ENCODE results near the gene GJD2.

GJD2 gene

GRCh38 chr15:34796847-34797435 is 42.1 kb upstream of the GJD2 start:
- no peak for DNase-seq (ENCODE audit: low read depth)
- TF ChIP-seq CTCF (conservative IDR thresholded peaks at IDR 0.05; ENCODE audit: control insufficient read depth, insufficient read depth, low read depth, low read length), result no peak
- H3K4me3 ChIP-seq (ENCODE audit: control insufficient read depth, low read depth, low read length), result no peak overlapping the region

GRCh38 chr15:34795267-34796081 is 40.7 kb upstream of the GJD2 start, which contains the start of gene ACTC1:
TSS of gene ACTC1 (minus strand) at chr15:34795549. CDS start at chr15:34794808, 741 bp downstream.
- DNase-seq (ENCODE audit: low read depth), result peak; percentile 30
- H3K4me3 ChIP-seq (ENCODE audit: control insufficient read depth, low read depth, low read length), result no peak within 1 kb of the TSS
- no peak for TF ChIP-seq CTCF (conservative IDR thresholded peaks at IDR 0.05; ENCODE audit: control insufficient read depth, insufficient read depth, low read depth, low read length)

- no peak for TF ChIP-seq CTCF (conservative IDR thresholded peaks at IDR 0.05; ENCODE audit: control insufficient read depth, insufficient read depth, low read depth, low read length)
Observed at GRCh38 chr15:34794590-34795206, 39.9 kb upstream of the GJD2 start.

GRCh38 chr15:34793901-34794300 is 39.1 kb upstream of the GJD2 start:
- H3K4me3 ChIP-seq (ENCODE audit: control insufficient read depth, low read depth, low read length), result no peak overlapping the region
- DNase-seq (ENCODE audit: low read depth), result no peak
- TF ChIP-seq CTCF (conservative IDR thresholded peaks at IDR 0.05; ENCODE audit: control insufficient read depth, insufficient read depth, low read depth, low read length), result no peak

More at GRCh38 chr15:34794590-34795206, 39.9 kb upstream of the GJD2 start:
- DNase-seq (ENCODE audit: low read depth), result no peak
- no peak overlapping the region for H3K4me3 ChIP-seq (ENCODE audit: control insufficient read depth, low read depth, low read length)

GRCh38 chr15:34793071-34793470 is 38.3 kb upstream of the GJD2 start:
- TF ChIP-seq CTCF (conservative IDR thresholded peaks at IDR 0.05; ENCODE audit: control insufficient read depth, insufficient read depth, low read depth, low read length), result no peak
- H3K4me3 ChIP-seq (ENCODE audit: control insufficient read depth, low read depth, low read length), result no peak overlapping the region
- no peak for DNase-seq (ENCODE audit: low read depth)

GRCh38 chr15:34791701-34792100 is 36.9 kb upstream of the GJD2 start:
- TF ChIP-seq CTCF (conservative IDR thresholded peaks at IDR 0.05; ENCODE audit: control insufficient read depth, insufficient read depth, low read depth, low read length), result no peak

More at GRCh38 chr15:34791701-34792100, 36.9 kb upstream of the GJD2 start:
- no peak for DNase-seq (ENCODE audit: low read depth)
- H3K4me3 ChIP-seq (ENCODE audit: control insufficient read depth, low read depth, low read length), result no peak overlapping the region

All from fibroblast of mammary gland (primary cell).